Measurements from ENCODE around the gene KCNK1. TPM values are rescaled to one million over a fixed set of nuclear protein-coding genes. Genes with fewer than 3 reads are reported as not detected.

Gene KCNK1
- total RNA-seq, 1 experiment from 2014 or later: 31.1 TPM

DNA sequence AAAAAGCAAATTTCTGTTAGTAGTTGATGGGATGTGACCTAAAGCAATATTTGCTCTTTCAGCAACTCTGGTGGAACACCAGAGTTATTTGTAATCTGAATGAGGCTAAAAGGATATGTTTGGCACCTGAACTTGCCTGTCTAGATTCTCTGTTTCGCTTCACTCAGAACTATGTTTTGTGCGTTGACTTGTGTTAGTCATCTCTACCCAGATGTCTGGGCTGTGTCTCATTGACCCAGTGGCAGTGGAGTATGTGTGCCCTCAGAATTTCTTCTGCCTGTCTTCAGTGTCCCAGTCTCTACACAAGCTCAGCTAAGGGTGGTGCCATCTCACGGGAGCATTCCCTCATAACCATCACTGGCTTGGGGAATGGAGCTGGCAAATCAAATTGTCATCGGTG is 13.9 kb downstream of the KCNK1 start:
- Histone ChIP-seq H2AFZ (ENCODE audit: low read length) (no peak overlapping the region), H3K9ac (ENCODE audit: low read length) (no peak overlapping the region), H3K9me2 (replicated peaks; ENCODE audit: low read length) (no peaks in the 10 kb centered on the region), H3K4me2 (ENCODE audit: low read length) (no peak overlapping the region), H3K9me3 (ENCODE audit: low read length) (no peaks in the 10 kb centered on the region), H3K79me2 (ENCODE audit: low read length) (peaks cover 89% of the 10 kb centered on the region), H4K20me1 (ENCODE audit: low read length) (peaks cover 12% of the 10 kb centered on the region; the same call in 1 of the 2 replicates), H3F3A (ENCODE audit: low read length, unreplicated experiment) (no peaks in the 10 kb centered on the region), H3K4me1 (ENCODE audit: insufficient read depth, low read length) (peaks cover 12% of the 10 kb centered on the region; the same call in 1 of the 2 replicates), H3K27me3 (ENCODE audit: low read length) (no peaks in the 10 kb centered on the region), H3K36me3 (ENCODE audit: low read depth, low read length) (peaks cover 33% of the 10 kb centered on the region), H3K4me3 (ENCODE audit: low read length) (no peak overlapping the region), H3K27ac (ENCODE audit: low read length) (no peak overlapping the region)
- intact Hi-C loops (cut with micrococcal nuclease): no loop called here
- DNase-seq (peak; percentile 70), ATAC-seq (peak; percentile 58)
- ChIA-PET CTCF (no interaction called here), POLR2A (ENCODE audit: unreplicated experiment) (no interaction called here)
- TF ChIP-seq EZH2 (IDR thresholded peaks at IDR 0.05; ENCODE audit: low read length, unreplicated experiment): no peak
- no peak for TF ChIP-seq EZH2phosphoT487 (IDR thresholded peaks at IDR 0.05; ENCODE audit: borderline replicate concordance, low read length)
- no TSS peak for BruUV-seq (replicated peaks)

DNA sequence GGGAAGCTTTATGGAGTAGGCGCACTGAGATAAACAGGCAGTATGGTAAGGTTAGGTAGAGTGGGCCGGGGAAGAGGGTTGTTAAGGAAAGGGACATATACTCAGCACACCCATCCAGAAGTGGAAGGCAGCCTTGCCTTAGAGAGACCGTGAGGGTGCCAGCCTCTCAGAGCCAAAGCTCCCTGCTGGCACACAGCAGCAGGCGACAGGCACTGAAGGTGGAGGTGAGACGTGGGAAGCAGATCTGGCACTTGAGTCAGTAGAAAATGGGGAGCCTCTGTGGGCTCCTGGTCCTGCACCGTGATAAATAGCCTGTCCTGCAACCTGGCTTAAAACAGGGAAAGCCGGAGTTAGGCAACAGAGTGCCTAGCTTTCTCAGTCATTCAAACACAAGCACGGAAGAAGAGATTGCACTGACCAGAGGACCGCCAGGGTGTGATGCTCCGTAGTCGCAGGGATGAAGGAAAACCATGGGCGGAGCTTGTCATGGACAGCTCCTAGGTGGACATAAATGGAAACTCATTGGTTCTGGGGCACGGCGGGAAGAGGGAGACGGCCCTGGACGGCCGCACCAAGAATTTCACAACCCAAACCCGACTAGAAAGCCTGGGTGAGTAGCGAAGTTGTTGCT is 15.5 kb downstream of the KCNK1 start:
- no peak overlapping the region for H3K4me2 ChIP-seq (ENCODE audit: low read length)
- no peak overlapping the region for H3K4me3 ChIP-seq (ENCODE audit: low read length)
- TF ChIP-seq, protein P1, sequence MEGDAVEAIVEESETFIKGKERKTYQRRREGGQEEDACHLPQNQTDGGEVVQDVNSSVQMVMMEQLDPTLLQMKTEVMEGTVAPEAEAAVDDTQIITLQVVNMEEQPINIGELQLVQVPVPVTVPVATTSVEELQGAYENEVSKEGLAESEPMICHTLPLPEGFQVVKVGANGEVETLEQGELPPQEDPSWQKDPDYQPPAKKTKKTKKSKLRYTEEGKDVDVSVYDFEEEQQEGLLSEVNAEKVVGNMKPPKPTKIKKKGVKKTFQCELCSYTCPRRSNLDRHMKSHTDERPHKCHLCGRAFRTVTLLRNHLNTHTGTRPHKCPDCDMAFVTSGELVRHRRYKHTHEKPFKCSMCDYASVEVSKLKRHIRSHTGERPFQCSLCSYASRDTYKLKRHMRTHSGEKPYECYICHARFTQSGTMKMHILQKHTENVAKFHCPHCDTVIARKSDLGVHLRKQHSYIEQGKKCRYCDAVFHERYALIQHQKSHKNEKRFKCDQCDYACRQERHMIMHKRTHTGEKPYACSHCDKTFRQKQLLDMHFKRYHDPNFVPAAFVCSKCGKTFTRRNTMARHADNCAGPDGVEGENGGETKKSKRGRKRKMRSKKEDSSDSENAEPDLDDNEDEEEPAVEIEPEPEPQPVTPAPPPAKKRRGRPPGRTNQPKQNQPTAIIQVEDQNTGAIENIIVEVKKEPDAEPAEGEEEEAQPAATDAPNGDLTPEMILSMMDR (conservative IDR thresholded peaks at IDR 0.05; ENCODE audit: low read depth, low read length): no peak
- H3K79me2 ChIP-seq (ENCODE audit: low read length): peaks cover 84% of the 10 kb centered on the region
- H3K9me2 ChIP-seq (replicated peaks; ENCODE audit: low read length): no peaks in the 10 kb centered on the region
- CTCF ChIA-PET: no interaction called here
- BruUV-seq (replicated peaks): no TSS peak
- no peaks in the 10 kb centered on the region for H3K9me3 ChIP-seq (ENCODE audit: low read length)
- no peak for ATAC-seq
- no peaks in the 10 kb centered on the region for H3F3A ChIP-seq (ENCODE audit: low read length, unreplicated experiment)
- no peak for DNase-seq
- H2AFZ ChIP-seq (ENCODE audit: low read length): no peak overlapping the region
- H3K9ac ChIP-seq (ENCODE audit: low read length): no peak overlapping the region
- H3K4me1 ChIP-seq (ENCODE audit: insufficient read depth, low read length): peaks cover 12% of the 10 kb centered on the region; the same call in 1 of the 2 replicates
- peaks cover 45% of the 10 kb centered on the region for H3K36me3 ChIP-seq (ENCODE audit: low read depth, low read length)
- POLR2A ChIA-PET (ENCODE audit: unreplicated experiment): no interaction called here
- peaks cover 11% of the 10 kb centered on the region; the same call in 1 of the 2 replicates for H4K20me1 ChIP-seq (ENCODE audit: low read length)
- intact Hi-C loops (cut with micrococcal nuclease): no loop called here
- no peak overlapping the region for H3K27ac ChIP-seq (ENCODE audit: low read length)
- H3K27me3 ChIP-seq (ENCODE audit: low read length): no peaks in the 10 kb centered on the region

DNA sequence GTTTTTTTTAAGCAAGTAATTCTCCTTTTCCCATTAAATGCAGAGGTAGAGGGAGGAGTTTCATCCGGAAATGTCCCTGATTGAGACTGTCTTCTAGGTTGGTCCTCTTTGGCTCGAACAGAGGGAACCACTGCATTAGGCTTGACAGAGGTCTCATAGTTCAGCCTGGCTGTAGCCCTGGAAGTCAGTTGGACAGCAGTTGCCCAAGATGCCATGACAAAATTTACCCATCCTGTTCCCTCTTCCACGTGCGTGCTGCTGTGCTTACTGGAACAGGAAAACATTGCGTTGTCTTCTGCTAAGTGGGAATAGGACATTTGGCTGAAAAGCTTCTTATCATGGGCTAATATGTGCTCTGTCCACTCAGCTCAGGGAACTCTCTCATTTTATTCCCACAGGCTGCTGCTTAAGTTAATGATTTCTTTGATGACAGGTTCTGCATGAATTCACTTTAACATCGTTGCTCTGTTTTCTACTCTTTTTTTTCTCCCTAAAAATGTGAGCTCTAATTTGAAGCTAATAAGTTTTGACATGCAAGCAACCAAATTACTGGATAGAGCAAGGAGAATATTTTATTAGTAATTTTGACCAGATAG is 18.0 kb downstream of the KCNK1 start:
- Histone ChIP-seq H3K27ac (ENCODE audit: low read length) (no peak overlapping the region), H3K36me3 (ENCODE audit: low read depth, low read length) (peaks cover 49% of the 10 kb centered on the region), H2AFZ (ENCODE audit: low read length) (no peak overlapping the region), H3K4me1 (ENCODE audit: insufficient read depth, low read length) (peaks cover 20% of the 10 kb centered on the region), H3K9me2 (replicated peaks; ENCODE audit: low read length) (no peaks in the 10 kb centered on the region), H3K79me2 (ENCODE audit: low read length) (peaks cover 72% of the 10 kb centered on the region), H3K4me3 (ENCODE audit: low read length) (no peak overlapping the region), H3K9ac (ENCODE audit: low read length) (no peak overlapping the region), H3K4me2 (ENCODE audit: low read length) (no peak overlapping the region), H3K9me3 (ENCODE audit: low read length) (no peaks in the 10 kb centered on the region), H3F3A (ENCODE audit: low read length, unreplicated experiment) (no peaks in the 10 kb centered on the region), H3K27me3 (ENCODE audit: low read length) (no peaks in the 10 kb centered on the region), H4K20me1 (ENCODE audit: low read length) (peaks cover 11% of the 10 kb centered on the region; the same call in 1 of the 2 replicates)
- ChIA-PET CTCF (no interaction called here), POLR2A (ENCODE audit: unreplicated experiment) (no interaction called here)
- TF ChIP-seq, protein P1 (conservative IDR thresholded peaks at IDR 0.05; ENCODE audit: low read depth, low read length): no peak
- TF ChIP-seq EZH2phosphoT487 (IDR thresholded peaks at IDR 0.05; ENCODE audit: borderline replicate concordance, low read length) (no peak), EZH2 (IDR thresholded peaks at IDR 0.05; ENCODE audit: low read length, unreplicated experiment) (no peak)
- intact Hi-C loops (cut with micrococcal nuclease): no loop called here
- ATAC-seq (no peak), DNase-seq (no peak)
- no TSS peak for BruUV-seq (replicated peaks)

All from PC-3 (cell line).